SK-MEL-5 (cell line): ENCODE measurements around the gene C7orf57. TPM values are rescaled to one million over a fixed set of nuclear protein-coding genes. Genes with fewer than 3 reads are reported as not detected.
"Not testable (repeated sequence)": the region's sequence is repeated elsewhere in the genome, so short reads cannot be mapped to it uniquely, and the experiment has no call there.

ENCODE experiments used
- DNase-seq: peaks from one replicate; pipeline ENCODE4 v3.0.0-alpha.2; 2016; ENCODE audit warnings: low read depth, low spot score
- in situ Hi-C: cut with HindIII; loops from 2 replicates; pipeline ENCODE4 v1.10.0; 2016; ENCODE audit warnings: low sequenced_read_pairs, high pct_unique_total_duplicates, low pct_unique_long_range_greater_than_20kb
- total RNA-seq: library from RNA; depleted of rRNA; stranded (reverse); fragments of >200 nt; shearing (Covaris generic); gene quantifications from 2 replicates; pipeline ENCODE4 v1.2.3, GENCODE V29; 2014

Gene C7orf57
- total RNA-seq, 1 experiment from 2014 or later = 0.79 TPM

DNA sequence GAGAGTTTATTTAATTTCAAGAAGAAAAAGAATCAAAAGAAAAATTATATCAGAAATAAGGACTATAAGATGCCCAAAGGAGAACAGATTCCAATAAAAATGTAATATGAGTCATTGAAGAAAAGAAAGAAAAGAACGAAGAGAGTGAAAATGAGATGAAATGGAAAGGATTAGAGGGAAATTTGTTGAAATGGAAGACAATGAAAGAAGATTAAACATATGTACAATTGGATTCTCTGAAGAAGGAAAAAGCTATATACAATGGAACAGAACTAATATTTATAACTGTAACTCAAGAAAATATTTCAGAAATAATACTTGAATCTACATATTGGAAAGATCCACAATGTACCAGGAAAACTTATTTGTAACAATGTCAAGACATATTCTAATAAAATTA lies 28.6 kb downstream of the C7orf57 start:
- in situ Hi-C loops = no loop called here

DNA sequence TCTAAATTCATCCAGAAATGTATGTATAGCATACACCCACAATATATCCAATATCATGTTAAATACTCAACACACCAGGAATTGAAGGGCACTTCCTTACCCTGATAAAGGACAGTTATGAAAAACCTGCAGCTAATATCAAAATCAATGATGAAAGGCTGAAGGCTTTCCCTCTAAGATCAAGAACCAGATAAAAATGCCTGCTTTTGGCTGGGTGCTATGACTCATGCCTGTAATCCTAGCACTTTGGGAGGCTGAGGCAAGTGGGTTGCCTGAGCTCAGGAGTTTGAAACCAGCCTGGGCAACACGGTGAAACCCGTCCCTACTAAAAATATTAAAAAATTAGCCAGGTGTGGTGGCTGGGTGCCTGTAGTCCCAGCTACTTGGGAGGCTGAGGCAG lies 32.1 kb downstream of the C7orf57 start:
- DNase-seq = no peak
- in situ Hi-C loops = no loop called here

More for the DNA sequence above, 28.6 kb downstream of the C7orf57 start:
- no peak for DNase-seq

DNA sequence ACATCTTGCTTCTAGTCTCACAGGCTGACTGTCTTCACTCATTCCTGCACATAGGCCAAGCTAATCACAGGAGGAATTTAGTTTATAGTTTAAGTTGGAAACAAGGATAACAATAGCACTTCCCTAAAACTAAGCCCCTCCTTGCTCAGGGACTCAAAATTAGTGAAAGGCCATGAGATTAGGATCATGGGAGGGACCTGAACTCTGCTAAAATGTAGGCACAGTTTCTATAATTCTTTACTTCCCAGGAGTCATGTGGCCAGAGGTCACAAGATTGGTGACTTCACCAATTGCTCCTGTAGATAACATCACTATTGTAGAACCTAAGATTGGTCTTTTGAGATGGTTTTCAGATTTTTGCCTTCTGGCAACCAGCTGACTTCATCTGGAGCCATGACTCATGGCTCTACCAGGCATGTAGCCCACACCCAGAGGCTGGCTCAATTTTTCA lies 38.9 kb downstream of the C7orf57 start:
- in situ Hi-C loops = no loop called here
- peak; percentile 96 for DNase-seq

DNA sequence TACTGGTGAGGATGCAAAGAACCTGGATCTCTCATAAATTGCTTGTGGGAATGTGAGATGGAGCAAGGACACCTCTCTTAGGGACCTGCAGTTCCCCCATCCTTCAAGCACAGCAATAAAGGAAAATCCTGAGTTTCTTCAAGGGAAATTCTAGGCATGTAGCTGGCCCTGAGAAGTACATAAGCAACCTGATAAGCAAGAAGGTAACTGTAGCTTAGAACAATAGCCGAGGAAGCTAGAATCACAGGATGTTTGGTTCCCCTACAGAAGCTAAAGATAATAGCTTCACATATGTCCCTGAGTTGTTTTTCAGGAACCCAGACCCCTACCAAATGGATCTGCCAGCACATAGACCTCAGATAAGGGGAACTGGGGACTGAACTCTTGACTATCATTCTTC lies 42.1 kb downstream of the C7orf57 start:
- DNase-seq = no peak
- in situ Hi-C loops = loop anchor here (5.0 kb wide), 1 partner anchor 85 kb away; no protein-coding TSS in a partner anchor

DNA sequence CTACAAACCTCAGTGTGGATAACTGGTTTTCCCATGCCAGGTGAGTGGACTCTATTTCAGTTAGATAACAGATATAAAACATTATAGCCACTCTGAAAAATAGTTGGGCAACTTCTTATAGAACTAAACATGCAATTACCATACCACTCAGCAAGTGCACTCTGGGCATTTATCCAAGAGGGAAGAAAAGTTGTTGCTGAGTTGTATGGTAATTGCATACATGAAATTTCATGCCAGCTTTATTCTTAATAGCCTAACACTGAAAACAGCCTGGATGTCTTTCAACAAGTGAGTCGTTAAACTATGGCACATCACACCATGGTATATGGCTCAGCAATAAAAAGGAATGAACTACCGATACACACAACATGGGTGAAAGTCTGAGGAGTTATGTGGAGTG lies 43.1 kb downstream of the C7orf57 start:
- no peak for DNase-seq
- in situ Hi-C loops = loop anchor here (5.0 kb wide), 1 partner anchor 86 kb away; no protein-coding TSS in a partner anchor

DNA sequence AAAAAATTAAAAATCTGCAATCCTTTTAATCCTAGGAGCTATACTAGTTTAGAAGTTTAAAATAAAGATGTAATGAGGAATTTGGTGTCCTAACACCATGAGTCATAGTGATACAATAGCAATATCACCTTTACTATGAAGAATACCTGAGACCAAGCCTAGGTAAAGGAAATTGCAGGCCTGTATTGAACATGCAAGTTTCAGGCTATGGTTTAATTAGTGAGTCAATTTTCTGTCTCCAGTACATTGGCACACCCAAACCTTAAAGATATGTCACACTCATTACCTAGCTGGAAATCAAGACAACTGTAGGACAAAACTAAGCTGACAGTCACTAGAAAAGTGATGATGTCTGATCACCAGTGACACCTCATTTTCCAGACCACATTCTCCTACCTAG lies 47.0 kb downstream of the C7orf57 start:
- in situ Hi-C loops, DNase-seq: not testable (repeated sequence)

DNA sequence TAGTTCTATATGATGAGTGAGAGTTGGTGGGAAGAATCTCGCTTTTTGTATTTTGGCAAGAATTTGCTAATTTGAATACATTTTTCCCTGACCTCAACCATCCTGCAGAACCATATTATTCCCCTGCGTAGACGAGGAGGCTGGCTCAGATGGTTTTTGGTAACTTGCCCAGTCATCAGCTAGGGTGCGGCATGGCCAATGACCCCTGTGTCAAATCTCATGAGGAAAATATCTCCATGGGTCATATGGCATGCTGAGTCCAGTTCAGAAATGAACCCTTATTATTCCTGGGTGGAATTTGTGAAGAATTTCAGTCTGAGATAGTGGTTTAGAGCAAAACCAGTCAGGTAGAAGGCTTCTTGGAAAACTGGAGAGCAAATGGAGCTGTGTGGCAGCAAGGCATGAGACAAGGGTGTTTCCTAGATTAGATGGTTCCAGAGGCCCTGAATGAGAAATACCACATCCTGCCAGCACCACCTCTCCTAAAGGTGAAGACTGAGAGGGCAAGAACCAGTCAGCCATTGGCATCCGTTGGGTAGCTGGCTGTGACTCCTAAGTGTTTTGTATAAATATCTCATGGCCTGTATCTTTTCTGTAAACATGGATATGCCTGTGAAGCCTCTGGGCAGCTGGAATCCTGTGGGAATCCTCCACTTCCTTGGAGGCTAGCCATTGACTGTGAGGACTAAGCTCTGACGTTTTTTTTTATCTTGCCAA lies 47.9 kb downstream of the C7orf57 start:
- peak; percentile 37 for DNase-seq
- in situ Hi-C loops = no loop called here

DNA sequence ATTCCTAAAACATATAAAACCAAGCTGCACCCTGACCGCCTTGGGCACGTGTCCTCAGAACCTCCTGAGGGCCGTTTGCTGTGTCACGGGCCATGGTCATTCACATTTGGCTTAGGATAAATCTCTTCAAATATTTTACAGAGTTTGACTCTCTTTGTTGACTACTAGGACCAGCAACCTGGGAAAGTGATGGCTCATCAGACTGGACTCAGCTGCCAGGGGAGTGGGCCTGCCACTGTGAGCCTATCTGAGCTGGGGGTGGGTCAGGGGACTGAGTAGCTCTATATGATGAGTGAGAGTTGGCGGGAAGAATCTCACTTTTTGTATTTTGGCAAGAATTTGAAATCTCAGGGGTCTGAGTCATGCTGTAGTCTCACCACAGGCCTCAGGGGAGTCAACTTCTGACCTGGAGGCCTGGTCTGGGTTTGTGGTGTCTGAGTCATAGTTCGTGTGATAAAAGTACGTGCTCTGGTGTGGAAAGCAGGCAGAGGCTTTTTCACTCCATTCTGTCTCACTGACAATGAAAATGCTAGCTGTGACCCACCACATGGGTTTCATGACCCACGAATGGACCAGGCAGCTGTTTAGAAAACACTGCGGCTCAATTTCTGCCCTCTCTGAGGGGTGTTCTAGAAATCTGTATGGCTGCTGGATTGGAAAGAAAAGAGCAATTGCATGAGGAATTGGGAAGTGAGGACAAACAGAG lies 49.5 kb downstream of the C7orf57 start:
- in situ Hi-C loops = no loop called here
- DNase-seq = peak; percentile 100

DNA sequence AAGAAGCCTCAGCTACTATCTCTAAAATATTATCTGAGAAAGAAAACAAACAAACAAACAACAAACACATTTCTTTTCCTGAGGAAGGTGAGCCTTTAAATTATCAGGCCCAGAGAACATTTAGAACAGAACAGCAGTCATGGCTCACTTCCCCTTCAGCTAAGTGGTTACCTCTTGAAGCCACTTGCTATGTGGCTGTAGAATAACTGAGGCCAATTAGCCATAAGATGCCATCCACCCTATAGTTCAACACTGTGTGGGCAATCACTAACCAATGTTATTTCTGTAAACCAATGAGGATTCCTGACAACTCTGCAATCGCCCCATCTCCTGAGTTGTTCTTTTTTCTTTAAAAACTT lies 50.1 kb downstream of the C7orf57 start:
- no peak for DNase-seq
- in situ Hi-C loops = no loop called here

DNA sequence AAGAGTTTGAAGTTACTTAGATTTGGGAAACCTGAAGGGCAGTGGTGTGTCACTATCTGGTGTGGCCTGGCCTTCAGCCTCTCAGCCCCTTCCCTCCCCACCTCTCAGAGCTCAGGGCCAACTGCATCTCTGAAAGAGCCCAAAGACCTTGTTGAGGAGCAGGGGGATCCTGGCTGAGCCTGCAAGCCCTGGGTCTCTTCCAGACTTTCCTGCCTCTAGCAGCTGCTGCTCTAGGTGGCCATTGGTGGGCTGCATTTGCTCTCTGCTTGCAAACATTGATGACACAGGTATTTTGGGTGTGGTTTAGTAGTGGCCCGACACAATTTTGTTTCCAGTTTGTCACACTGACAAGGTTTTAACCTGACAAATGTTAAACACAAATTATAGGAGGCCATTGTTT lies 50.6 kb downstream of the C7orf57 start:
- in situ Hi-C loops = no loop called here
- DNase-seq = no peak

DNA sequence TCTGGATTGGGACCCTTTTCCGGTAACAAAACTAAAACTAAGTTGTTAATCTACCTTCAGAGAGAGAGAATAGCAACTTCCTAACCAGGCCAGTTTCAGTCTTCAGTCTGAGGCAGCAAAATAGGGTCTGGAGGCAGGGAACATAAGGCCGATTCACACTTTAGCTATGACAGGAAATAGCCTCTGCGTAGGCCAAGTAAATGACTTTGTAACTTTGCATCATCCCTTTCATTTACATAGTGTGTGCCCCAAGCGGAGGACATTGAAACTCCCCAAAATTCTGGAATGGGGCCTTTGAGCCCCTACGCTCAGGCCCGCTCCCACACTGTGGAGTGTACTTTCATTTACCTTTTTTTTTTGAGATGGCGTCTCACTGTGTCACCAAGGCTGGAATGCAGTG lies 52.0 kb downstream of the C7orf57 start:
- peak; percentile 86 for DNase-seq
- in situ Hi-C loops = no loop called here

DNA sequence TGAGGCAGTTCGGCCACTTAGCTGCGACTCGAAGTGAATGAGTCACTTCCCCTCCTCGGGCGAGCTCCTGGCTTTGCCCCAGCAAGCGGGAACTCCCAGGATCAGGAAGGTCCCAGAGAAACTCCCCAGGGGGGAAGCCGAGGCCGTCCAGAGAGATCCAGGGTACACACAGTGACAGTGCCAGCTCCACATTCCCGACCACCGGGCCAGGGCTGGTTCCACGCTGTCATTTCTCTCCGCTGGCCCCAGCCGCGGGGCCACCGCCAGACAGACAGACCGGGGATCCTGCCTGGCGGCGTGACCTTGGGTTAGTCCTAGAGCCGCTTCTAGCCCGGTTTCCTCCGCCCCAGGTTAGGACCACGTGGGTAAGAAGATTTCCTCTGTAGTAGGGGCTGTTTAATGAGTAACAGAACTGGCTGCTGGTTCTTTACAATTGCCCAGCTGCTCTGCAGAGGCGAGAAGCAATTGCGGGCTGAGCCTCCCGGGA lies 53.3 kb downstream of the C7orf57 start:
- peak; percentile 99 for DNase-seq
- in situ Hi-C loops = no loop called here

DNA sequence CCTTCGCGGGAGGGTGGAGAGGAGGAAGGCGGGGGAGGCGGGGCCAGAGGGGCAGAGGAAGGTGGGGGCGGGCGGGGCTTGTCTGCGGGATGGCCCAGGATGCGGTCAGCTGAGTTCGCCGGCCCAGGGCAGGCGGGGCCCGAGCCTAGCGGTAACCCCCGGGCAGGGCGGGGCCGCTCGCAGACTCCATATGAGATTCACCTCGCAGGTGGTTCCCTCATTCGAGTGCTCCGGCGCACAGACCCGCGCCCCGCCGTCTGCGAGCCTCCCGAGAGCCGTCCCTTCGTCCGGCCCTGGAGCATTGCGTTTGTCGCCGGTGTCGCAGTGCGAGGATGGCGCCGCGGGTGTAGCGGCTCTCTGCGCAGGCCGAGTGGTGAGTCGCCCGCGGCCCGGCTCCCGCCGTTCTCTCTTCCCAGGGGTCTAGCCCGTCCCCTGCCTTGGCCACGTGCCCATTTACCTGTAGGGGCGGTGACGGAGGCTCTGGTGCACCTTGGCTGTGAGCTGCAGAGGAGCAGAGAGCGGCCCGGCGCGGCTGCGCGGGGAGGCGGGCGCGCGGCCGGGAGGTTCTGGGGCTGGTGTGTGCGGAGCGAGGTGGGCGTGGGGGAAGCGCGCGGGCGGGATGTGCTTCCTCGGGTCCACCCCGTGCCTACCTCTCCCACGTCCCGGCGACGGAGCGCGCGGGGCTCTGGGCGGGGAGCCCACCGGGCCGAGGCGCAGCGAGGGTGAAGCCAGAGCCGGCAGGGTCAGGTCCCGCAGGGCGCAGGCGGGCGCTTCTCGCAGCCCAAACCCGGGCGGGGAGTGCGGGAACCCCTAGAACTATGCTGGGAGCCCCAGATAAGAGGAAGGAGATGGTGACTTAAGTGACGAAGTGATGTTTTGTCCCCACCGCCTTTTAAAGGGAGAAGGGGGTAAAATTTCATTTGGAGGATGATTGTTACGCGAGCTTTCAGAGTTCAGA lies 54.0 kb downstream of the C7orf57 start, which contains the start of gene UPP1:
TSS of gene UPP1 (plus strand) at position 220 of the 958 bp plus-strand sequence. CDS start 5,519 bp downstream, outside the sequence.
- in situ Hi-C loops = no loop called here
- no peak for DNase-seq

DNA sequence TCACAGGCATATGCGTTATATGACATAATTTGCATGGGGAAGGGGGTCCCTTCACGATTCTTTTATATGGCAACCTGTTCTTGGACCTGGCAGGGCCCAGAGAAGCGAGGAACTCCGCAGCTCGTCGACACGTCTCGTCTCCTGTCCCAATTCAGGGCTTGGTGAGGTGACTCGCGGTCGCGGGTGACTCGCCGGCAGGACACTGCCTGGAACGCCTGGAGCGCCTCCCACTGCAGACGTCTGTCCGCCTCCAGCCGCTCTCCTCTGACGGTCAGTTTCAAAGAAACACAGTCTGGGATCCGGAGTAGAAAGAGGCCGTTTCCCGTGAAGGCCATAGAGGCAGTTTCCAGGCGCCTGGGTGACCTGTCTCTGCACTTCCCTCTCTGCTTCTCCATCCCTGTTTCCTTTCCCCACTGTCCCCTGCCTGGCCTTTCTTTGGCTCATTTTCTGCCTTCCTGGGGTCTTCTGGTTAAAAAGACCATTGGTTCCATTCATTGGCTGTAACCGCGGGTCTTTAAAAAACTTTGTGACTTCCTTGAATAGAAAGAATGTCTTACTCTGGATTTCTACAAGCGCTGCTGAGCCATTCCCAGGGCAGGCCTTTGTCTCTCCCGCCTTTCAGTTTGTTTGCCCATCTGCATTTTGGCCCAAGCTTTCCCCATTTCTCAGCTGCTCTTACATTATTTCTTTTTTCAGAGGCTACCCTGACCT lies 54.9 kb downstream of the C7orf57 start:
- in situ Hi-C loops = no loop called here
- DNase-seq = peak; percentile 55

DNA sequence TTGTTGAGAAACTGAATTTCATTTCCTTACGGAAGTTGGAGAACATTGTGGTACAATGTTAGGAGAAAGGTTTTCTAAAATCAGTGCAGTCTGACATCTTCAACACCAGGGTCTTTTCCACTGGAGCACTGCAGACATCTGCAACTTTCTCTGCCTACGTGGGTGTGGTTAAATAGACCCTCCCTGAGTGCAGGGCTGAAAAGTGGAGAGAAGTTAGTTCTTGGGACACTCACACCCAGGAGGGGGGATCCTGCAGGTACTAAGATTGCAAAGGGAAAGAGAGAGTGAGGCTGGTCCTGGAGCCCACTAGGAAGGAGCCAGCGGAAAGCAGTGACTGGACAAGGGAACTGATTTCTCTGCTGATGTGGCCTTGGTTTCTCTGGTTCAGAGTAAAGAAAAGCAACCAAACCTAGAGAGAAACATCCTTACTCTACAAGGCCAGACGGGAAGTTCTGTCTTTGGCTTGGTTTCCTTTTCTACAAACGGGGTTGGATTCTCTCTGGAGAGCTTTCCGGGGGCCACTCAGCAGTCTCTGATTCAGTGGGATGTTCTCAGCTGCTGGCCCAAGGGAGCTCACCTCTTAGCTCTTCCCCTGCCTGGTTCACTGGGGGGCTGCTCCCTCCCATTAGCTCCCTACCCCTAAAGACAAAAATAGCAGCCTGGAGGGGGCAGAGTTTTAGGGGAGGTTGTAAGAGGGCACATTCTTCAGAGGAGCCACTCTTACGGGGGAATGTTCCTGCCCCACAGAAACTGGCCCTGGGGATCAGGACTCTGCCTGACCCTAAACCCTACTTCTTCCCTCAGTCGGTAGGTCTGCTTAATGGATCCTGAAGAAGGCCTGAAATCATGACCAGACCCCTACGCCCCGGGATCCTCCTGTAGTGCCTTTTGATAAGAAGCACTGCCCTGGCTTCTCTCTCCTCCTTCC lies 56.4 kb downstream of the C7orf57 start:
- no peak for DNase-seq
- in situ Hi-C loops = no loop called here

DNA sequence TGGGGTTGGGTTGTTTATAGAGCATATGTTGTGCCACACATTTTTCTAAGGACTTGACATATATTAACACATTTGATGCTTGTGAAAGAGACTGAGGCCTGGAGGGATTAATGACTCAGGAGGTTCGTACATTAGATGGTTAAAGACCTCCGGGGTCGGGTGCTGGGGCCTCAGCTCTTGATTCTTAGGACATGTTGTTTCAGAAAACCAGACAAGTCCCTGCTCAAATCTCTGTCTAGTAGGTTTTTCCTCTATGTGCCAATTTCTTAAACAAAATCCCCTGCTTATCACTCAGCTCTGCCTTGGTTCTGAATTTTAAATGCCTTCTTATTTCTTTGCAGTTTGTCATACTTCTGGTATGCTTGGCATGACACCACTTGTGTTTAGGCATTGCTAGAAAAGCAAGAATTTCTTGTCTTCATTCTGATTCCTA lies 59.5 kb downstream of the C7orf57 start:
- DNase-seq = no peak
- in situ Hi-C loops = no loop called here
